Activated CD8-positive, alpha-beta memory T cell treated with anti-CD3 and anti-CD28 coated beads for 24 hours (primary cell): Measurements from ENCODE around the gene SMIM35.

ENCODE experiments used
- DNase-seq: peaks from one replicate; pipeline ENCODE4 v3.0.0-alpha.2; 2020

Gene SMIM35

GRCh38 chr11:118017631-118018315, 69.0 kb downstream of the SMIM35 start:
- DNase-seq: no peak

DNA sequence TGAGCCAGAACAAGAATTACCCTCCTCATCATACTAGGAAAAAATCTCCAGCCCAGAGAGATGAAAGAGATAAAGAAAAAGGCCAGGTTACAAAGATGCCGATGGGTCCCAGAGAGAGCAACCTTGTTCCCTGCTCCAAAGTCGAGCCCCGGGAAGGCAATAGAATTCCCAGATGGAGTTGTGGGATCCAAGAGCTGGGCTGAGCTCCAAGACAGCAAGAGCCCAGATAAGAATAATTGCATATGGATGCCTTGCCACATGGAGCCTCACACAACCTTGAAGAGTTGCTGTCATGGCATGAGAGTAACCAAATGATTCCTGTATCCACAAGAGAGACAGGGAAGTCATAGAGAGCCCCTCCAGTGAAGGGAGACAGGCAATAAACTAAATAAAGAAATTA, 69.7 kb downstream of the SMIM35 start:
- no peak for DNase-seq

DNA sequence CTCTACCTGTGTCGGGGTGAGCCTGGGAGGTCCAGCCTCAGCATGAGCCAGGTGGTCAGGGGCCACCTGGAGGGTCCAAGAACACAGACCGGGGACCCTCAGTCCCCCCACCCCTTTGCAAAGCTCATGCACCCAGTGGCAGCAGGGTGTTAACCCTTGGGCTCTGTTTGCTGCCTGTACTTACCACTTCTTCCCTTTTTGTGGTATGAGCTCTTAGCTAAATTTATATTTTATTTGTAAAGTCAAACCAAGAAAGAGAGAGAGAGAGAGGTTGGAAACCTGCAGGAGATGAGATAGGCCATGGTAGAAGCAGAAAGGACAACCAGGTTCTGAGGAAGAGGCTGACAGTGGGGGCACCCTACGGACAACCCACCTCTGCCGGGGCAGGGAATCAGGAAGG, 70.7 kb downstream of the SMIM35 start:
- DNase-seq: no peak

- DNase-seq: peak; percentile 73
These were observed 71.3 kb downstream of the SMIM35 start for GRCh38 chr11:118015385-118015841.

- no peak for DNase-seq
These were observed 72.7 kb downstream of the SMIM35 start for GRCh38 chr11:118014022-118014421.

GRCh38 chr11:118012083-118012669, 74.6 kb downstream of the SMIM35 start:
- peak; percentile 73 for DNase-seq

DNA sequence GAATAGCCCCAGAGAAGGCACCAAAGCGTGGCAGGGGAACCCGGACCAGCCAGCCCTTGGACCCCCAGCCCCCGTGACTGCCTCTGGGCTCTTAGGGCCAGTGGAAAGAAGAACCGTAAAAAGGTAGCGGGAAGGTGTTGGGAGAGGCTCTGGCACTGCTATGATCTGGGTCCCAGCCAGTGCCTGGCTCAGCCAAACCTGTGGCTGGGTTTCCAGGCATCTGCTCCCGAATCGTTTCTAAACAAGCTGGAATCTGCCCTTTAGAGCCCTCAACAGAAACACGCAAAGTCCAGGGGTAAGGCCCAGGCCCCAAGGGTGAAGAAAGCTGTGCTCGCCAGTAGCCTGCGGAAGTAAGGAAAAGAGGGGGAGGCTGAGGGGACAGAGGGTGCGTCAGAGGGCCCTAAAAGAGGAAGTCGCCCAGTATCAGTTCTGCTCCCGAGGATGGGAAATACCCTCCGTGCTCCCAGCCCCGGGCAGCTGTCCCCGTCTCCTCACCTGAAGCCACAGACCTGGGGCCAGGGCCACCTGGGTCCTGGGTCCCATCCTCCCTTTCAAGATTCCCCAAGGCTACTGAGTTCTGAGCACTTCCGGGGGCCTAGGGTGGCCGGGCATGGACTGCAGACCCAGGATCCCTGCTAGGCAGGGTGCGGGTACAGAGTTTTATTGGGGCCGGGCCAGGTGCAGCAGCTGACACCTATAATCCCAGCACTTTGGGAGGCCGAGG, 75.9 kb downstream of the SMIM35 start:
- DNase-seq: no peak

DNA sequence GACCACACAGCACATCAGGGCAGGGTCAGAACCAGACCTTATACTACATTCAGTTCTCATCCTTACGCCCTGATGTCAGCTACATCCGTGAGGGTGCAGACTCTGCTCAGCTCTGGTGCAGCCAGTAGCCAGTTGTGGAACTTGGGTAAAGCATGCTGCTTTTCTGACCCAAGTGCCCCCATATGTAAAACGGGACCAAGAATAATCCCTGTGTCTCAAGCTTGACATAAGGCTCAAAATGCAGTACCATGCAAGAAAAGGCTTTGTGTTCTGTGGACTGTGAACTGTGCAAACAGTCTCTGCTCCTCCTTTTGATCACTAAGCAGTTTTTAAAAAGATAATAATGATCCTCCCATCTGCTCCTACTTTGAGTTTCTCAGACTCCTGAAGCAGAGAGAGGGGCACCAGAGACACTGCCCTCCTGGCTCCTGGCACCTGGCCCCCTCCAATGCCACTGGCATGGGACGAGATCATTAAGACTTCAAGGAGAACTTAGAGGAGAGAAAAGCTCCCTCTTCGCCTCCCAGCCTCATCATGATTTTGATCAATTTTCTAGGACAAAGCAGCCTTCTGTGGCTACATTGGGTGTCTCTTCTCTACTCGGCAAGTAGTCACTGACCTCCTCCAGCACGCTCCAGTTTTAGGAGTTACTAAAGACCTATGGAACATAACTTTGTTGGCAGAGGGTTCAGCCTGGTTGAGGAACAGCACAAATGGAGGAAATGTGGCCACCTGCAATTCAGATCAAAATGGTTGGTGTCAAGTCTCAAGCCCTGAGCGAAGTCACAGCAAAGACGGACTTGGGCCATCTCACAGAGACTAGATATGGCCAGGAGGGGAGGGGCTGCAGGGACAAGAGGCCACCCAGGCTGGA, 76.7 kb downstream of the SMIM35 start:
- no peak for DNase-seq

DNA sequence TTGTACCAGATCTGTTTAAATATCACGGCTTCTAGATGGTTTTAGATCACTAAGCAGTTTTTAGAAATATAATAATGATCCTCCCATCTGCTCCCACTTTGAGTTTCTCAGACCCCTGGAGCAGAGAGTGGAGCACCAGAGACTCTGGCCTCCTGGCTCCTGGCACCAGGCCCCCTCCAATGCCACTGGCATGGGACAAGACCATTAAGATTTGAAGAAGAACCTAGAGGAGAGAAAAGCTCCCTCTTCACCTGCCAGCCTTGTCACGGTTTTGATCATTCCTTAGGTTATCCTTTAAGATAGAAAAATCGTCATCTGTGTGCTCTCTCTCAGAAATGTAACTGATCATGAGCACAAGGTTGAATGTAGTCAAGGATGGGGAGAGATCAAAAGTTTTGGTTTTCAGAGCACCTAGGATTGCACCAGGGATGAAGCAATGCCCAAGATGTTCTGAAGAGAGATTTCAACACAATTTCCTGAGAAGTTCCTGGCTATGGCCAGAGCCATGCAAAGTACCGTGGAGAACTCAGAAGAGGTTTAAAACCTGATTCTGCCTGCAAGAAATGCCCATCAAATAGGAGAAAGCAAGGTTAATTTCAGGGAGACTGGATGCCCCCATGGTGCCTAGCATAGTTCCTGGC, 78.4 kb downstream of the SMIM35 start:
- DNase-seq: no peak

DNA sequence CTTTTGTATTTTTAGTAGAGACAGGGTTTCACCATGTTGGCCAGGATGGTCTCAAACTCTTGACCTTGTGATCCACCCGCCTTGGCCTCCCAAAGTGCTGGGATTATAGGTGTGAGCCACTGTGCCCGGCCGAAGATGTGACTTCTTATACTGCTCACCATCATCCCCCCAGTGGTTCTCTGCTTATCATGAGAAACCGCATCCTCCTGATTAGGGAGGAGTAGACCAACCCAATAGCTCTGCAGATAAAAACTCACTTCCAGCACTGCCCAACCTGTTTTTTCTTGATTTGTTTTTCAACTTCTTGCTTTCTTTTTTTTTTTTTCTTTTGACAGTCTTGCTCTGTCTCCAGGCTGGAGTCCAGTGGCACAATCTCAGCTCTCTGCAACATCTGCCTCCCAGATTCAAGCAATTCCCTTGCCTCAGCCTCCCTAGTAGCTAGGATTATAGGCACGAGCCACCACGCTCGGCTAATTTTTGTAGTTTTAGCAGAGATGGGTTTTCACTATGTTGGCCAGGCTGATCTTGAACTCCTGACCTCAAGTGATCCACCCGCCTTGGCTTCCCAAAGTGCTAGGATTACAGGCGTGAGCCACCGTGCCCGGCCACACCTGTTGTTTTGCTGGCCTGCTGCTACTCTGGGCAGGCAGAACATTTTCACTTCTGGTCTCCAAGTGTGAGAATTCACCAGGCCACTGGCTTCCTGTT, 79.0 kb downstream of the SMIM35 start:
- DNase-seq: peak; percentile 60

DNA sequence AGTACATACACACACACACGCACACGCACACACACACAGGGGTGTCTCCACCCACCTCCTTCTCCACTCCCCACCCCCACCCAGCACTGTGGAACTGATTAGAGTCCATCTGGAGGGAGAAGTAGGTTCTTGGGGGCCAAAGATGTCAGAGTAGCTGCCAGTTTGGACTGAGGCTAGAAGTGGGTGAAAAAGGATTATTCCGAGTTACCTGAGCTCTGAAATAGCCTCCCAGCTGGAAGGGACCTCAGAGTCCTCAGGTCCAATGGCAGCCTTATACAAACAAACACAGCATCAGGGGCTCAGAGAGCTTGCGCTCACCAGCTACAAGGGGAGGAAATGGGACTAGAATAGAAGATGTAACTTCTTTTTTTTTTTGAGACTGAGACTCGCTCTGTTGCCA, 79.7 kb downstream of the SMIM35 start:
- DNase-seq: no peak

DNA sequence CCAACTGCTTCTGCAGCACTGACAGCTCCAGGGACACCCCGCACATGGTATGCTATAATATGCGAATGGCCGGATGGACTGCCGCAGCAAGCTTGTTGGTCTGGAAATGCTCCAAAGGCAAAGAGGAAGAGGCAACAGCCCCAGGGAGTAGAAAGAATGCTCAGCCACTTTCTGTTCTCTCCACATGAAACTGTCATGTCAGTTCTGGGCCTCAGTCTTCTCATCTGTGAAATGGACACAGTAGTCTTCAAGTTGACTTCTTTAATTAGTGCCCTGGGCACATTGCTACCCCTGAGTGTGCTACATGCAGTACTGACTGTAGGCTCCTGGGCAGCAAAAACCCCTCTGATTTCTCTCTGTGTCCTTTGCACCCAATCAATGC, 80.6 kb downstream of the SMIM35 start:
- DNase-seq: no peak

DNA sequence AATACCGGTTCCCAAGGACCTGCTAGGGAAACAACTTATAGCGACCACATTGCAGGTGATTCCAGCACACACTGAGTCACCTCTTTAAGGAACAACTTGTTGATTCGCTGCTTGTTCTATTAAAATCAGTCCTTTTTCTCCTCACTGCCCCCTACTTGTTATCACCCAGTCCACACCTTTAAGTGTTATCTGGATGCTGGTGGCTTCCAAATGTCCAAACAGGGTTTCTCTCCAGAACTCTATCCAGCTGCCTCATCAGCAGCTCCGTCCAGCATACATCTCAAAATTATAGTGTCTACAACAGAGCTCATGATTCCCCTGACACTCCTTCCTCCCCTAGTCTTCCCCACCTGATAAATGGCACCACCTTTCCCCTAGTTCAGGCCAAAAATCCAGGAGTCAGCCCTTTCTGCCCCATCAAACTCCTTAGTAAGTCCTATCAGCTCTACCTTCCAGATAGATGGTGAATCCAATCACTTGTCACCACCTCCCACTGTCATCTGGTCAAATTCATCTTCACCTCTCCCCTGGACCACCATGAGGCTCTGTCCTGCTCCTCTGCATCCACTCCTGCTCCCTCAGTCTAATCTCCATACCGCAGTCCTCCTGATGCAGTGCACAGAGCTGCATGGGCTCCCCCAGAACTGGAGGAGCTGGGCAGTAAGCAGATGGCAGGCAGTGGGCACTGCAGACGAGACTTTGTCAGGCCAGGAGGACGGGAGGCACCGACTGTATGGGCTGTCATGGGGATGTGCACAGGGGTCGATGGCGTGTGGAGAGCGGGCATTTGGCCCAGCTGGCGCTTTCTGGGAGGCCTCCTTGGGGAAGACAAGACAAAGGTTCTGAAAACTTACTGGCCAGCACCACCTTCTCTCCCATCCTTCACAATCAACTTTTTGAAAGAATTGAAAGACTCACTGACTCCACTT, 81.3 kb downstream of the SMIM35 start:
- DNase-seq: no peak

GRCh38 chr11:118004543-118005223, 82.1 kb downstream of the SMIM35 start:
- peak; percentile 60 for DNase-seq

DNA sequence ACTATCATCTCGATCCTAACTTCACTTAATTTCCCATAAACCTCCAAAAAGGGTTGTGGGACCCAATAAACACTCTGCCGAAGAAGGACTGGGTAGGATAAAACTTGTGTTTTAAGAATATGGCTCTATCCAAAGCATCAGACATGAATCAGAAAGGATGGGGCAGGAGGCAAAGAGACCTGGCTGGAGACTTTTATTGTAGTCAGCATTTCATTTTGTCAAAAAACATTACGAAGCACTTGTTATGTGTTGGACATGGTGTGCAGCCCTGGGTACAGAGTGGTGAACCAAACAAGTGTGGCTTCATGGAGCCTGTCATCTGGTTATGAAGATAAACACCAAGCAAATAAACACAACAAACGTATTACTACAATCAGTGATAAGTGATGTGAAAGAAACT, 83.3 kb downstream of the SMIM35 start:
- DNase-seq: no peak

- peak; percentile 85 for DNase-seq
These were observed 84.0 kb downstream of the SMIM35 start for GRCh38 chr11:118002541-118003423.

GRCh38 chr11:118002010-118002540, 84.7 kb downstream of the SMIM35 start:
- DNase-seq: peak; percentile 82

DNA sequence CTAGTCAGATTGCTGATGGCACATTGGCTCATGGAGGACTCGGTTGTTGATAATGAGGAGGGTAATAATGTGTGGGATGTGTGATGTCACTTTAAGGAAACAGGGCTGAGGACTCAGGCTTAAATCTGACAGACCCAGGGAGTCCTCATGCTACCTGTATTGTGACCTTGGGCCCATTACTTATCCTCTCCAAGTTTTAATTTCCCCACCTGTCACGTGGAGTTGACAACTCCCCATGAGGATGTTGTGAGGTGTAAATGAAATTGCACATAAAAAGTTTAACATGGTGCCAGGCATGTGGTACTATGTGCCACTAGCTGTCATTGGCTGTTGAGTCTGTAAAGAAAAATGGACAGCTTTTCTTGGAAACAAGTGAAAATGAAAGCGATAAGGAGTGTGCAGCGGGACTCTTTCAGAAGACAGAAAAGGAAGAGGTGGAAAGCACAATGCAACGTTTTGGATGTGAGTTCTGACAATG, 85.2 kb downstream of the SMIM35 start:
- peak; percentile 63 for DNase-seq

DNA sequence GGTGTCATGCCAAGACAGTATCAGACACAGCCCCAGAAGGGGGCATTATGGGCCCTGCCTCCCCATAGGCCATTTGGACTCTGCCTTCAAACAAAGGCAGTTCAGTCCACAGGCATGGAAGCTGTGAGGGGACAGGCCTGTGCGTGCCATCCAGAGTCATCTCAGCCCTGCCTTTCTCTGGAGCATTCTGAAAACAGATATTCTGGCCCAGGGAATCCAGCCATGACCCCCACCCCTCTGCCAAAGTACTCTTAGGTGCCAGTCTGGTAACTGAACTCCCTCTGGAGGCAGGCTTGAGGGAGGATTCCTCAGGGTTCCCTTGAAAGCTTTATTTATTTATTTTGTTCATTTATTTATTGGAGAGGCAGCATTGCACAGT, 85.9 kb downstream of the SMIM35 start:
- no peak for DNase-seq
